ENCODE data around the gene DDR1.

The DDR1 gene

GRCh38 chr6:30836957-30837356 lies 47.4 kb upstream of the DDR1 start:
- Histone ChIP-seq H3K4me2 (ENCODE audit: low read length) (no peak overlapping the region), H3K4me1 (ENCODE audit: control insufficient read depth in 1 of 2, insufficient read depth in 2 of 2, low read length in 2 of 2) (peaks cover 0 to 2% of the 10 kb centered on the region in 2 experiments), H4K8ac (ENCODE audit: low read depth, low read length) (no peak overlapping the region), H3K4ac (ENCODE audit: low read depth, low read length) (no peak overlapping the region), H3K27ac (ENCODE audit: low read depth, low read length) (no peak overlapping the region), H2AK5ac (ENCODE audit: low read length) (no peak overlapping the region), H3K79me1 (ENCODE audit: low read length) (peaks cover 5% of the 10 kb centered on the region), H3K9ac (ENCODE audit: low read length) (no peak overlapping the region), H3K9me3 (ENCODE audit: insufficient read depth, low read depth, low read length) (no peaks in the 10 kb centered on the region), H2AFZ (ENCODE audit: insufficient read depth, low read length, poor library complexity) (no peak overlapping the region), H3K18ac (ENCODE audit: low read length) (no peak overlapping the region), H3K23ac (ENCODE audit: low read length) (no peak overlapping the region), H3K79me2 (ENCODE audit: control insufficient read depth, insufficient read depth, low read length, poor library complexity) (no peaks in the 10 kb centered on the region), H3K4me3 (ENCODE audit: low read depth, low read length) (no peak overlapping the region), H3K27me3 (ENCODE audit: insufficient read depth, low read length) (no peaks in the 10 kb centered on the region), H2BK120ac (ENCODE audit: insufficient read depth, low read length, poor library complexity) (no peak overlapping the region), H2BK12ac (ENCODE audit: low read length) (no peak overlapping the region), H4K12ac (ENCODE audit: low read depth, low read length) (no peak overlapping the region), H2BK5ac (ENCODE audit: low read depth, low read length, poor library complexity) (no peak overlapping the region), H4K91ac (ENCODE audit: low read depth, low read length) (no peak overlapping the region), H3K14ac (ENCODE audit: low read length) (no peak overlapping the region), H3K36me3 (ENCODE audit: control insufficient read depth in 1 of 2, insufficient read depth in 2 of 2, low read length in 2 of 2) (no peaks in the 10 kb centered on the region)
- peak; percentile 18 to 68 for DNase-seq
- no CpG with 5 or more reads among the region's 3 CpGs for WGBS (ENCODE audit: extremely low coverage, insufficient coverage, insufficient read length)

GRCh38 chr6:30837432-30837831 lies 46.9 kb upstream of the DDR1 start:
- Histone ChIP-seq H4K12ac (ENCODE audit: low read depth, low read length) (no peak overlapping the region), H4K91ac (ENCODE audit: low read depth, low read length) (no peak overlapping the region), H2BK12ac (ENCODE audit: low read length) (no peak overlapping the region), H4K8ac (ENCODE audit: low read depth, low read length) (no peak overlapping the region), H3K4me1 (ENCODE audit: control insufficient read depth in 1 of 2, insufficient read depth in 2 of 2, low read length in 2 of 2) (peaks cover 0 to 2% of the 10 kb centered on the region in 2 experiments), H3K27ac (ENCODE audit: low read depth, low read length) (no peak overlapping the region), H3K27me3 (ENCODE audit: insufficient read depth, low read length) (no peaks in the 10 kb centered on the region), H3K14ac (ENCODE audit: low read length) (no peak overlapping the region), H2BK5ac (ENCODE audit: low read depth, low read length, poor library complexity) (no peak overlapping the region), H3K4ac (ENCODE audit: low read depth, low read length) (no peak overlapping the region), H3K23ac (ENCODE audit: low read length) (no peak overlapping the region), H3K79me2 (ENCODE audit: control insufficient read depth, insufficient read depth, low read length, poor library complexity) (no peaks in the 10 kb centered on the region), H3K9me3 (ENCODE audit: insufficient read depth, low read depth, low read length) (no peaks in the 10 kb centered on the region), H3K18ac (ENCODE audit: low read length) (no peak overlapping the region), H3K36me3 (ENCODE audit: control insufficient read depth in 1 of 2, insufficient read depth in 2 of 2, low read length in 2 of 2) (no peaks in the 10 kb centered on the region), H3K9ac (ENCODE audit: low read length) (no peak overlapping the region), H2AFZ (ENCODE audit: insufficient read depth, low read length, poor library complexity) (no peak overlapping the region), H3K4me3 (ENCODE audit: low read depth, low read length) (no peak overlapping the region), H3K4me2 (ENCODE audit: low read length) (no peak overlapping the region), H3K79me1 (ENCODE audit: low read length) (peaks cover 5% of the 10 kb centered on the region), H2BK120ac (ENCODE audit: insufficient read depth, low read length, poor library complexity) (no peak overlapping the region), H2AK5ac (ENCODE audit: low read length) (no peak overlapping the region)
- 100% methylated on average over 1 of the region's 6 CpGs for WGBS (ENCODE audit: extremely low coverage, insufficient coverage, insufficient read length)
- DNase-seq: no peak

DNA sequence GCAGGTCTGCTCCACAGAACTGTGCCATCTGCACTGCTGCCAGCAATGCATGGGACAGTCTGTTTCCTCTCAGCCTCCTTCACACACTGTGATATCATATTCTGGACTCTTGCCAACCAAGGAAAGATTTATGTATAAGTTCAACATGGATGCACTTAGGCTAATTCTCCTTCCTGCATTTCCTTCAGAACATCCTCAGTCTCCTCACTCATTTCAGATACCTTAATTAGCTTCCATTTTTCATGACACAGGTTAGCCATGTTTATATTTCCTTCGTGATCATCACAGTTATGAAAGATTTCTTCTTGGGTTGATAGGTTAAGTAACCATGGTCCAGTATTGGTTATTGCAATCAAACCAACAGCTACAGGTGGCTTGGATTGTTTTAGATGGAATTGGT lies 46.4 kb upstream of the DDR1 start:
- no peak overlapping the region for H4K8ac ChIP-seq (ENCODE audit: low read depth, low read length)
- no peak overlapping the region for H3K14ac ChIP-seq (ENCODE audit: low read length)
- no peak overlapping the region for H4K12ac ChIP-seq (ENCODE audit: low read depth, low read length)
- WGBS (ENCODE audit: extremely low coverage, insufficient coverage, insufficient read length): no CpG with 5 or more reads among the region's 1 CpG
- no peaks in the 10 kb centered on the region for H3K36me3 ChIP-seq (ENCODE audit: control insufficient read depth in 1 of 2, insufficient read depth in 2 of 2, low read length in 2 of 2)
- H3K4me2 ChIP-seq (ENCODE audit: low read length): no peak overlapping the region
- no peak overlapping the region for H4K91ac ChIP-seq (ENCODE audit: low read depth, low read length)
- H3K4me1 ChIP-seq (ENCODE audit: control insufficient read depth in 1 of 2, insufficient read depth in 2 of 2, low read length in 2 of 2): peaks cover 0 to 2% of the 10 kb centered on the region in 2 experiments
- no peak overlapping the region for H3K27ac ChIP-seq (ENCODE audit: low read depth, low read length)
- no peak for DNase-seq
- H3K4ac ChIP-seq (ENCODE audit: low read depth, low read length): no peak overlapping the region
- no peak overlapping the region for H3K18ac ChIP-seq (ENCODE audit: low read length)
- no peaks in the 10 kb centered on the region for H3K27me3 ChIP-seq (ENCODE audit: insufficient read depth, low read length)
- no peak overlapping the region for H2BK5ac ChIP-seq (ENCODE audit: low read depth, low read length, poor library complexity)
- no peak overlapping the region for H2AFZ ChIP-seq (ENCODE audit: insufficient read depth, low read length, poor library complexity)
- no peaks in the 10 kb centered on the region for H3K9me3 ChIP-seq (ENCODE audit: insufficient read depth, low read depth, low read length)
- no peak overlapping the region for H2BK12ac ChIP-seq (ENCODE audit: low read length)
- H2AK5ac ChIP-seq (ENCODE audit: low read length): no peak overlapping the region
- no peaks in the 10 kb centered on the region for H3K79me2 ChIP-seq (ENCODE audit: control insufficient read depth, insufficient read depth, low read length, poor library complexity)
- no peak overlapping the region for H2BK120ac ChIP-seq (ENCODE audit: insufficient read depth, low read length, poor library complexity)
- peaks cover 4% of the 10 kb centered on the region for H3K79me1 ChIP-seq (ENCODE audit: low read length)
- H3K23ac ChIP-seq (ENCODE audit: low read length): no peak overlapping the region
- H3K9ac ChIP-seq (ENCODE audit: low read length): no peak overlapping the region
- no peak overlapping the region for H3K4me3 ChIP-seq (ENCODE audit: low read depth, low read length)

DNA sequence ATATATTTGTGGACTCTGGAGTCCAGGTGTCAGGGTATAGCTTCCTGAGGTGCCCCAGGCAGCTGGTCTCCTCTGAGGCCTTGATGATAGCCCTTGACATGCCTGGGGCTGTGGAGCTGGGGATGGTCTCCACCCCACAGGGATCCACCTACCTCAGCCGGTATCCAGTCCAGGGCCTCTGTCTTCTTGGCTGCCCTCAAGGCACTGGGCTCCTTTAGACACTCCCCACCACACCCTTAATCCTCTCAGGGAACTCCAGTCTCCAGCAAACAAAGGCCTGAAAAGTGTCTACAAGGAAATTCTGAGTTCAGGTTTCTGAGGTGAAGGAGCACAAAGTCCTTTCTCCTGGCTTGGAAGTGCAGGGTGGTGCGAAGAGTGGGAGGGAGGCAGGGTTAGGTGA lies 44.6 kb upstream of the DDR1 start:
- Histone ChIP-seq H4K91ac (ENCODE audit: low read depth, low read length) (peak overlapping the region; percentile 61), H3K4me2 (ENCODE audit: low read length) (no peak overlapping the region), H3K18ac (ENCODE audit: low read length) (no peak overlapping the region), H3K9ac (ENCODE audit: low read length) (no peak overlapping the region), H3K27me3 (ENCODE audit: insufficient read depth, low read length) (no peaks in the 10 kb centered on the region), H3K79me1 (ENCODE audit: low read length) (peaks cover 16% of the 10 kb centered on the region), H2BK12ac (ENCODE audit: low read length) (no peak overlapping the region), H2BK120ac (ENCODE audit: insufficient read depth, low read length, poor library complexity) (no peak overlapping the region), H2BK5ac (ENCODE audit: low read depth, low read length, poor library complexity) (peak overlapping the region; percentile 44), H3K36me3 (ENCODE audit: control insufficient read depth in 1 of 2, insufficient read depth in 2 of 2, low read length in 2 of 2) (no peaks in the 10 kb centered on the region), H3K4me1 (ENCODE audit: control insufficient read depth in 1 of 2, insufficient read depth in 2 of 2, low read length in 2 of 2) (peaks cover 14 to 18% of the 10 kb centered on the region in 2 experiments), H2AK5ac (ENCODE audit: low read length) (no peak overlapping the region), H3K23ac (ENCODE audit: low read length) (no peak overlapping the region), H4K8ac (ENCODE audit: low read depth, low read length) (peak overlapping the region; percentile 53), H3K4me3 (ENCODE audit: low read depth, low read length) (no peak overlapping the region), H3K14ac (ENCODE audit: low read length) (no peak overlapping the region), H4K12ac (ENCODE audit: low read depth, low read length) (no peak overlapping the region), H3K27ac (ENCODE audit: low read depth, low read length) (peak overlapping the region; percentile 15), H3K79me2 (ENCODE audit: control insufficient read depth, insufficient read depth, low read length, poor library complexity) (peaks cover 2% of the 10 kb centered on the region), H2AFZ (ENCODE audit: insufficient read depth, low read length, poor library complexity) (no peak overlapping the region), H3K4ac (ENCODE audit: low read depth, low read length) (no peak overlapping the region), H3K9me3 (ENCODE audit: insufficient read depth, low read depth, low read length) (no peaks in the 10 kb centered on the region)
- DNase-seq: no peak
- WGBS (ENCODE audit: extremely low coverage, insufficient coverage, insufficient read length): no CpG with 5 or more reads among the region's 2 CpGs
